KOPT-K1 (cell line): ENCODE measurements around the gene SLC9A7.

Experiments used
- H3K27ac ChIP-seq: fragments of 200-600 bp; sonication (generic); 2 replicates; pipeline ENCODE4 v1.5.1; 2016; ENCODE audit warnings: antibody characterized with exemption, mild to moderate bottlenecking, low read depth, low read length; ENCODE audit not compliant: poor library complexity, severe bottlenecking
- H3K36me3 ChIP-seq: fragments of 200-600 bp; sonication (generic); 2 replicates; pipeline ENCODE4 v1.5.1; 2017; ENCODE audit warnings: antibody characterized with exemption, mild to moderate bottlenecking, low read length, moderate library complexity; ENCODE audit not compliant: insufficient read depth
- H3K9me3 ChIP-seq: fragments of 200-600 bp; sonication (generic); 2 replicates; pipeline ENCODE4 v1.5.1; 2017; ENCODE audit warnings: antibody characterized with exemption, low read length, mild to moderate bottlenecking; ENCODE audit not compliant: insufficient read depth, poor library complexity, severe bottlenecking

The SLC9A7 gene

DNA sequence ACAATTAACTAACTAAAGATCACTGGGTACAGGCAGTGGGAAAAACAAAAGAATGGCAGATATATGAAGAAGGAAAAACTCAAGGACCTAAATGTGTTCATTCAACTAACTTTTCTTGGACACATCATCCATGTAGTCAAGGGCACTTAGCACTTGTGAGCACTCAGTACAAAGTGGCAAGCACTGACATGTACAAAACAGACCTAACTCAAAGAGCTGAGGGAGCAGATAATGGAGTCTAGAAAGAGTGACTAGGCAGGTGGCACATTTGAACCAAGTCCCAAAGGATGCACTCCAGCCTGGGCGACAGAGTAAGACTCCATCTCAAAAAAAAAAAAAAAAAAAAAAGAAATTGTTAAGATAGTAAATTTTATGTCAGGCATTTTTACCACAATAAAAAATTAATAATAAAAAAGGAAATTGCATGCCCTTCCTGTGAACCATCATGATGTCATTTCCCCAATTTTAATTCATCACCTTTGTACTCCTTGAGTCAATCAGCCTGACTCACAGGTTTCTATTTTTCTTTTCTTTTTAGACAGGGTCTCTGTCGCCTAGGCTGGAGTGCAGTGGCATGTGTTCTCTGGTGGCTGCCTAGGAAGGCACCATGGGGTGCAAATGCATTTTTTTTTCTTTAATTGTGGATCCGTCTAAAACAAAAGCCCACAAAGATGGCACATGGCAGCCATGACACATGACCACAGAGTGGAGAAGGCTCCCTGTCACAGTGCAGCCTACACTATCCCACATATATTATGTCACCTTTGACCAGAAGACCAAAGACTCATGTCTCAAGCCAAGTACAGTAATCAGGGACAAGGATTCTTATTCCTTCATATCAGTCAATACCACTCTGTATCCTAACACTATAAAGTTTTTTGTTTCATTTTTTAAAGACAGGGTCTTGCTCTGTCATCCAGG lies 93.4 kb downstream of the SLC9A7 start:
- Histone ChIP-seq H3K9me3 (no peaks in the 10 kb centered on the region), H3K36me3 (no peaks in the 10 kb centered on the region), H3K27ac (no peak overlapping the region)

GRCh38 chrX:46662188-46662958 lies 96.5 kb downstream of the SLC9A7 start:
- Histone ChIP-seq H3K27ac (no peak overlapping the region), H3K36me3 (no peaks in the 10 kb centered on the region), H3K9me3 (no peaks in the 10 kb centered on the region)

GRCh38 chrX:46653482-46653881 lies 105.4 kb downstream of the SLC9A7 start:
- Histone ChIP-seq H3K9me3 (no peaks in the 10 kb centered on the region), H3K36me3 (no peaks in the 10 kb centered on the region), H3K27ac (no peak overlapping the region)

DNA sequence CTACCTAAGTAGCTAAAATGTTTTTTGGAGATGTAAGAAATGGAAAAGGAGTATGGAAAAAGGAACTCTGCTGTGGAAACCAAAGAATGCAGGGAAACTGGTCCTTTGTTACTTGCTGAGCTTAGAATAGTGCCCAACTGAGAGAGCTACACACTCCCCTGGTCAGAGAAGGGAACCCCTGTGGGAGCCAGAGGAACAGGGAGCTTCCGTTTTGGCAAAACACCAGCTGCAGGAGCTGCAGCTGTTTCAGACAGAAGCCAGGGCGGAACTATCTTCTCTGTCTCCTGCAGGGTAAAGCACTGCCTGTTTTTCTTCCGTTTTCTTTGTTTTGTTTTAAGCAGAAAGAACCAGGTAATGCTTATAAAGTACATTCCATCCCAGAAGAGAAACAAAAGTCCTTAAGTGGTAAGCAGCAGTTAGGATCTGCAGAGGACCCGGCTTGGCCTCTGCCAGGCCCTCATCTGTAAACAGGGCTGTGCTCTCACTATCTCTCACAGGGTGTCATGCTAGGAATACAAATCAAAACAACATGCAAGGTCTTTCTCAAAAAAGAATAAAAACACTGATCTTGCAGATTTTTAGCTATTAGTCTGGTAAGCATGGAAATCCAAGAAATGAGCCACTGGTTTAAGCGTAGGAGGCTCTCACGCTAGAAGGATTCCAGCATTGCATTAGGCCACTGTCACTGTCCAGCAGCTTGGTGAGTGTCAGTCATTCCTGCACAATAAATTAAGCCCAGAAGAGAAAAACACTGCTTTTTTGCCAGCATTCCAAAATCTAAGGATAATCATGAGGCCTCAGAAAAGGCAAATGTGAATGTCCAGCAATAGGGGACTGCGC lies 109.3 kb downstream of the SLC9A7 start:
- no peak overlapping the region for H3K27ac ChIP-seq

DNA sequence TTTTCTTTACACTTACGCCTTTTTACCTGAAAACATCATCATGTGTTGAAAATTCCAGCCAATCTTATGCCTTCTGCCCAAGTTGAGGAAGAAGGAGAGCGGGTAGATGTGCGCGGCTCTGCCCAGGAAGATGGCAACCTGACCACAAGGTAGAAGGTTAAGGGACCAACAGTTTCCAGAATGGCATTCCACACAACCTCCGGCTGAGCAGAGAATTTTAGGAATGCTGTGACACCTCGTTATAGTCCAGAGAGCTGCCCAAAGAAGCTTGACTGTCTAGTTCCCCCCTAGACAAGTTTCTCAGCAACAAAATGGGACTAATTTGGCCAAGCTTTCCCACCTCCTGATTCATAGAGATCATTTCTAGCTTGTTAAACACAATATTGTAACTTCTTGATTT lies 110.3 kb downstream of the SLC9A7 start:
- no peak overlapping the region for H3K27ac ChIP-seq
- no peaks in the 10 kb centered on the region for H3K9me3 ChIP-seq
- no peaks in the 10 kb centered on the region for H3K36me3 ChIP-seq

More for the DNA sequence above, 109.3 kb downstream of the SLC9A7 start:
- Histone ChIP-seq H3K36me3 (no peaks in the 10 kb centered on the region), H3K9me3 (no peaks in the 10 kb centered on the region)

DNA sequence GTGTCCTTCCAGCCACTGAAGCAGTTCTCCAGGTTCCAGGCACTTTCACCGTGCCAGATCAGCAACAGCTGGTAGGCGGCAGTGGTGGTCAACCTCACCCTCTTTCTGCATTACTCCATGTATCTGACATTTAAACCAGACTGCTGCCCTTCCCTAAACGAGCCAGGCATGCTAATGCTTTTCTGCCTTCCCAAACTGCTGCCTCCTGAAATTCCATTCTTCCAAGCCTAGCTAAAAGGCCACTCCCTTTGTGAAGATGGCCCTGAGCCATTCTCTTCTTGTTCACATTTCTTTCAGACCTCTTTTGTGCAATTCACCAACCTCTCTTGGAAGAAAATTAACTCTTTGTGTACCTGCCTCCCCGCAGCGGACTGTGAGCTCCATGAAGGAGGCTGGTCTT lies 111.7 kb downstream of the SLC9A7 start:
- H3K9me3 ChIP-seq = no peaks in the 10 kb centered on the region
- H3K36me3 ChIP-seq = no peaks in the 10 kb centered on the region

GRCh38 chrX:46645614-46646013 lies 113.3 kb downstream of the SLC9A7 start:
- Histone ChIP-seq H3K36me3 (no peaks in the 10 kb centered on the region), H3K9me3 (no peaks in the 10 kb centered on the region), H3K27ac (no peak overlapping the region)

More for the DNA sequence above, 111.7 kb downstream of the SLC9A7 start:
- H3K27ac ChIP-seq = no peak overlapping the region

DNA sequence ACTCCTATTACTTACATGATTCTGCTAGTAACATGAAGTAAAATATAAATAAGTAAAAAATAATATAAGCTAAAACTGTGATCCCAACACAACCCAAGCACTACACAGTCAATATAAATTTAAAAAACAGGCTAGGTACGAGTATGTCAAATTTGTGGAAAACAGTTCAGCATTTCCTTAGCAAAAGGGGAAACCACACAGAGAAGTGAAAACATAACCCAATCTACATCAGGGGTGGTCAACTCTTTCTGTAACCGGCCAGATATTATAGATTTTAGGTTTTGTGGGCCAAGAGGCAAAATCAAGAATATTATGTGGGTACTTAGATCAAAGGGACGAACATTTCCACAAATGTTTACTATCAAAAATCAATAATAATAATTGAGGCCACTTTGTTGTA lies 115.3 kb downstream of the SLC9A7 start:
- Histone ChIP-seq H3K36me3 (no peaks in the 10 kb centered on the region), H3K9me3 (no peaks in the 10 kb centered on the region), H3K27ac (no peak overlapping the region)

DNA sequence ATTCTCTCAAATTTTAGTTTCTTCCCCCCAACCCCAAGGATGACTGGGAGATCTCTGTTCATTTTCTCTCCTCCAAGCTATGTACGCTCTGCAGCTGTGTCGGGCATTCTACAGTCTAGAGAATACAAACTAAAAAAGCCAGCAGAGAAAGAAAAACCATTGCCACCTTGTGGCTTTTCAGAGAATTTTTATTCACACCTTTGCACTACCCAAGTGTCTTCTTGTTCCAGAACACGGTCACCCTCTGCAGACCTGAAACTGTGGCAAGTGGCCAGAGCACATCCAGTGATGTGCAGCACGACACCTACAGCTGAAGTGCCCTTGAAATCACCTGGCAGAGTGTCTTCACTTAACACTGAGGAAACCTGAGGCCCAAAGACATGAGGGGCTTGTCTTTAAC lies 116.8 kb downstream of the SLC9A7 start:
- Histone ChIP-seq H3K27ac (no peak overlapping the region), H3K9me3 (no peaks in the 10 kb centered on the region)

GRCh38 chrX:46637938-46638337 lies 121.0 kb downstream of the SLC9A7 start:
- Histone ChIP-seq H3K36me3 (no peaks in the 10 kb centered on the region), H3K9me3 (no peaks in the 10 kb centered on the region), H3K27ac (no peak overlapping the region)

More for the DNA sequence above, 116.8 kb downstream of the SLC9A7 start:
- no peaks in the 10 kb centered on the region for H3K36me3 ChIP-seq

GRCh38 chrX:46636223-46636622 lies 122.7 kb downstream of the SLC9A7 start:
- Histone ChIP-seq H3K27ac (no peak overlapping the region), H3K36me3 (no peaks in the 10 kb centered on the region), H3K9me3 (no peaks in the 10 kb centered on the region)

DNA sequence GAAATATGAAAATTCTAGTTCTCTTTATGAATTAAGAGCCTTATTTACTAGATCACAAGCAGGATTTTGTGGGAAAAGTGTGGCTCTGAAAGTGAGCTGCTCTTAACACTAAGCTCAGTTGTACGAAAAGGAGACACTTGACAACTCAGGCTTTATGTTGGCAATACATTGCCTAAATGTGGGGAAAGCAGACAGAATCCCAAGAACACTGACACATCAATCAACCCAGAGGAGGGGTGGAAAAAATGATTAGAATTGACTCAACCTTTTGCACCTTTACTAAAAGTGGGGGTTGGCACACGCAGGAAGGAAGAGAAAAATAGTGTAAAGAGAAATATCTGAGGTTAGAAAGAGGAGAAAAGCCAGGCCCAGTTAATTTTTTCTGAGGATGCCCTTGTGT lies 123.7 kb downstream of the SLC9A7 start:
- H3K36me3 ChIP-seq = no peaks in the 10 kb centered on the region
- no peaks in the 10 kb centered on the region for H3K9me3 ChIP-seq
- H3K27ac ChIP-seq = no peak overlapping the region

DNA sequence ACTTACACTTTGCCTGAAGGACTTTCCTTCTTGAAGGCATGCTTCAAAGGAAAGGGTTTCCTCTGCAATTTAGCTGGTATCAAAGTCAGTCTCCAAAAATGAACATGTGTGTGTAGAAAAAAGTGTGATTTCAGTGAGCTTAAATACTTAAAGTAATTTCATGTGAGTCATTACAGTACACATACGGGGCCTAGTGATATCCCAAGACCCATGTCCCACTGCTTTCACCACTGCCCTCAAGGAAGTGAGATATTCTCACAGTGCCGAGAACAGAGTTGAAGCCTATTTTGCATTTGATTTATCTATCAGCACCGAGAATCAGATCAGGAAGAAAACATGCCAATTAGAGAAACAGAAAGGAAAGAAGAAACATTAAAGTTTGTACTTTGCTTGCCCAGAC lies 124.3 kb downstream of the SLC9A7 start:
- no peaks in the 10 kb centered on the region for H3K9me3 ChIP-seq
- H3K27ac ChIP-seq = no peak overlapping the region

DNA sequence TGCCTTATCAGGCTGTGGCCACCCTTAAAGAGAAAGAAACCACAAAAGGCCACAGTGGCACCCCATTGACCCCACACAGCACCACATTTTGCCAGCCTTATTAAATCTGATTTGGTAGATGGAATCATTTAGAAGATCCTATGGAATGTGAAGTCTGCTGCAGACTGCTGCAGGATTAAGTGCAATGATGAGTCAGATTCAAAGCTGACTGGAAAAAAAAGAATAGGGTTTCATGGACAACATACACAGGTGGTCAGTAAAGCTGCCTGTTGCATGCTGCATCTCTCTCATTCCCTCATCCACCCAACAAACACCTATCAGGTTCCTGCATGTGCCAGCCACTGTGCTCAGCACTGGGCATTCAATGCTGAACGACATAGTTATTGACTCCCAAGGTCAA lies 128.8 kb downstream of the SLC9A7 start:
- no peak overlapping the region for H3K27ac ChIP-seq
- H3K36me3 ChIP-seq = no peaks in the 10 kb centered on the region
- no peaks in the 10 kb centered on the region for H3K9me3 ChIP-seq

More for the DNA sequence above, 124.3 kb downstream of the SLC9A7 start:
- no peaks in the 10 kb centered on the region for H3K36me3 ChIP-seq
